NCI-H2196 treated with DMSO at 0.1 percent for 48 hours (cell line): ENCODE results near the gene SLC22A16.
"Not testable (repeated sequence)": the region's sequence is repeated elsewhere in the genome, so short reads cannot be mapped to it uniquely, and the experiment has no call there.

Source experiments
- DNase-seq: peaks from one replicate; lab custom pipeline; 2025; ENCODE audit not compliant: unreplicated experiment; lab: John Stamatoyannopoulos, UW

Gene SLC22A16, protein sequence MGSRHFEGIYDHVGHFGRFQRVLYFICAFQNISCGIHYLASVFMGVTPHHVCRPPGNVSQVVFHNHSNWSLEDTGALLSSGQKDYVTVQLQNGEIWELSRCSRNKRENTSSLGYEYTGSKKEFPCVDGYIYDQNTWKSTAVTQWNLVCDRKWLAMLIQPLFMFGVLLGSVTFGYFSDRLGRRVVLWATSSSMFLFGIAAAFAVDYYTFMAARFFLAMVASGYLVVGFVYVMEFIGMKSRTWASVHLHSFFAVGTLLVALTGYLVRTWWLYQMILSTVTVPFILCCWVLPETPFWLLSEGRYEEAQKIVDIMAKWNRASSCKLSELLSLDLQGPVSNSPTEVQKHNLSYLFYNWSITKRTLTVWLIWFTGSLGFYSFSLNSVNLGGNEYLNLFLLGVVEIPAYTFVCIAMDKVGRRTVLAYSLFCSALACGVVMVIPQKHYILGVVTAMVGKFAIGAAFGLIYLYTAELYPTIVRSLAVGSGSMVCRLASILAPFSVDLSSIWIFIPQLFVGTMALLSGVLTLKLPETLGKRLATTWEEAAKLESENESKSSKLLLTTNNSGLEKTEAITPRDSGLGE

DNA sequence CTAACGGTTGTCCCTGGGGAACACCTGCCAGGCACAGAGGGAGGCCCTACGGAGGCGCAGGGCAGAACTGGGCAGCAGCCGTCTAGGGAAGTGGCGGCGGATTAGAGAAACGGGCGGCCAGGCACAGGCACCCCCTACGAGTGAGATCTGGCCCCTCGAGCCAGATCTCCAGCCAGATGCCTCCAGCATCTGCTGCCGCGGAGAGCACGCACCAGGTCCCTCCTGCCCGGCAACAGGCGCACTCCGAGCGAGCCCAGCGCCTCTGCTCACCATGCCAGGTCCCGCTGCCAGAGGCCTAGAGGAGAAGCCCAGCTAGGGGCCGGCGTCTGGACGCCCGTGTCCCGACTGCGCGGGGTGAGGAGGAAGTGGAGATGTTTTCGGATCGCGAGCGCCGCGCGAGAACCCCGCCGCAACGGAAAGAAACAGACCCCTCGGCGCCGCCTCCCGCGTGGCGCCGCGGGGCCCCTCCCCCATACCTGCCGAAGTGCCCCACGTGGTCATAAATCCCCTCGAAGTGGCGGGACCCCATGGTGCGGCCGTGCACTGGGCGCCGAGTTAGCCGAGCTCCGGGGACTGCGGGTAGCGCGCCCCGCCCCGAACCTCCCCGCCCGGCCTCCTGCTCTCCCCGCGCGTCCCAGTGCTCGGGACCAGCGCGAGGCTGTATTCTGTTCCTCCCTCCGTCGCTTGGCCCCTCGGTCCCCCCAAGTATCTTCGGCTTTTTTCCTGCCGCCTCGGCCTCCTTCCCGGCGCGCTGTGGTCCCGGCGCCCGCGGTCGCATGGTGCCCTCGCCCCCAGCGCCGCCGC is at the start of gene SLC22A16:
TSS of gene SLC22A16 (minus strand) at position 568 of the 804 bp plus-strand sequence. CDS start at position 529, 39 bp downstream.
- no peak for DNase-seq

DNA sequence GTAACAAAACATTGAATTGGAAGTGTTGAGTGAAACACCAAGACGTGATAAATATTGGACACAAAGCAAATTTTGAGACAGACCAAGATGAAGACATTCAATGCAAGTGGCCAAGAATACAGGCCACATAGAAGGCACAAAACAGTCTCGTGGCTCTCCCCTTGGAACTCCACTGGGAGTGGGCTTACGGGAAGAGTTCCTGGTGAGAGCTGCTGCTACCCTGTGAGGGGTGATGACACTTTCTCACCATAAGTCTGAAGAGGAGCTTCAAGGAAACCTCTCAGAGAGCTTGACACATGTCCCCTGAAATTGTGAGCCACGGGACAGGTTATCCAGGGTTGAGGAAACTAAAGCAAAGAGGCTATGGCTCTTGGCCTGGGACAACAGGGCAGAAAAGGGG is 48.6 kb upstream of the SLC22A16 start:
- DNase-seq, result no peak

DNA sequence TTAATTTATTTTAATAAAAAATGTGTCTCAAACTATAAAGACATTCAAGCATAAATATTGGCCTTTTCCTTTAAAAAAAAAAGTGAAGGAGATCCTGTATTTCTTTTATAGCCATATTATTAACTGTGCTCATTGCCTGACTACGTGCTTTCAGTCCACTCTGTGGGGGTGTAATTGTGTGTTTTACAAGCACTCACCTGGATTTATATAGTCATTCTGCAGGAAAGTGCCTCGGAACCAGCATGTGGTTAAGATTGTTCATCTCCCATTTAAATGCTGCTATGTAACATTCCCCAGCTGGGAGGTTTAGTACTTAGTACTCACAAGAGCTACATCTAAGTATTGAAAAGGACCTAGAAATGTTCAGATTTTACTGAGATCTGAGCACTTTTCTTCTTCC is 47.9 kb upstream of the SLC22A16 start:
- no peak for DNase-seq

DNA sequence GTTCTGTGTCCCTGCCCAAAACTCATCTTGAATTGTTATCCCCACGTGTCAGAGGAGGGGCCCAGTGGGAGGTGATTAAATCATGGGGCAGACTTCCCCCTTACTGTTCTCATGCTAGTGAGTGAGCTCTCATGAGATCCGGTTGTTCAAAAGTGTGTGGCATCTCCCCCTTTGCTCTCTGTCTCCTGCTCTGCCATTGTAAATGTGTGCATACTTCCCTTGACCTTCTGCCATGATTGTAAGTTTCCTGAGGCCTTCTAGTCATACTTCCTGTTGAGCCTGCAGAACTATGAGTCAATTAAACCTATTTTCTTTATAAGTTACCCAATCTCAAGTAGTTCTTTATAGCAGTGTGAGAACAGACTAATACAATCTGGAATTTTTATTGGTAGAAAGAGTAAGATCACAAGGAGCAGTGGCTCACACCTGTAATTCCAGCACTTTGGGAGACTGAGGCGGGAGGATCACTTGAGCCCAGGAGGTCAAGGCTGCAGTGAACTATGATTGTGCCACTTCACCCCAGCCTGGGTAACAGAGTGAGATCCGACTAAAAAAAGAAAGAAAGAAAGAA is 47.1 kb upstream of the SLC22A16 start:
- DNase-seq, result no peak

DNA sequence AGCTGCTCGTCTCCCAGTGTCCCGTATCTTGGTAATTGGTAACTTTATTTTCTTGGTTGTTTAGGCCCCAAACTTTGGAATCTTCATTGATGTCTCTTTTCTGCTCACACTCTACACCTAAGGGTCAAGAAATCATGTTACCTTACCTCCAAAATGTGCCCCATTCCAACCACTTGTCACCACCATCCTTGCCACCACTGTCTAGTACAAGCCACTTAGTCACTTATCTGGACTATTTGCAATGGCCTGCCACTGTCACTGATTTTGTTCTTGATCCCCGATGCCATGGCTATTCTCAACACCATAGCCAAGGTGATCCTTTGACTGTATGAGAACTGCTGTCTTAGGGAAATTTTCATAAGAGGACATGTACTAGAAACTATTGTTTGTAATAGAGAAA is 46.0 kb upstream of the SLC22A16 start:
- no peak for DNase-seq

DNA sequence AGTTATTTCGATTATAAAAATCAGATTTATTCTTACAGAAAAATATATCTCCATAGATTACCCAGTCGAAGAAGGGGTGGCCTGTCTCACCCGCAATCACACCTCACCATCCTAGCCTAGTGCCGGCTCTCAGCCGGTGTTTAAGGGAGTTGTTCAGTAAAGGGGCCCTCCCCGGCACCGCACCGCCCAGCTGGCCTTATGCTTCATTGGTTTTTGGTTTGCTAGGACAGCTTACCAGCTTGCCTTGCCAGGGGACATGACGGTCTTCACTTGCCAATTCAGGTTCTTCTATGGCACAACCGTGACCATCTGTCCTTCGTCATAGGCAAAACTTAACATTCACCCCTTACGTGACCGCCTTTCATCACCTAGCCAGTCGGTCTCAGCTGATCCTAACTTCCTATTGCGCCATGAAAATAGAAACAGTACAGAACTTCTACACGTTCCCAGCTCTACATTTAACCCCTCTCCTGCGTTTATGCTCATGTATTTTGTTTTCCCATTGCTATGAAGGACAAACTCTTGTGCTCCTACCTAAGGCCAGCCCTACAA is 44.7 kb upstream of the SLC22A16 start:
- DNase-seq, result no peak

DNA sequence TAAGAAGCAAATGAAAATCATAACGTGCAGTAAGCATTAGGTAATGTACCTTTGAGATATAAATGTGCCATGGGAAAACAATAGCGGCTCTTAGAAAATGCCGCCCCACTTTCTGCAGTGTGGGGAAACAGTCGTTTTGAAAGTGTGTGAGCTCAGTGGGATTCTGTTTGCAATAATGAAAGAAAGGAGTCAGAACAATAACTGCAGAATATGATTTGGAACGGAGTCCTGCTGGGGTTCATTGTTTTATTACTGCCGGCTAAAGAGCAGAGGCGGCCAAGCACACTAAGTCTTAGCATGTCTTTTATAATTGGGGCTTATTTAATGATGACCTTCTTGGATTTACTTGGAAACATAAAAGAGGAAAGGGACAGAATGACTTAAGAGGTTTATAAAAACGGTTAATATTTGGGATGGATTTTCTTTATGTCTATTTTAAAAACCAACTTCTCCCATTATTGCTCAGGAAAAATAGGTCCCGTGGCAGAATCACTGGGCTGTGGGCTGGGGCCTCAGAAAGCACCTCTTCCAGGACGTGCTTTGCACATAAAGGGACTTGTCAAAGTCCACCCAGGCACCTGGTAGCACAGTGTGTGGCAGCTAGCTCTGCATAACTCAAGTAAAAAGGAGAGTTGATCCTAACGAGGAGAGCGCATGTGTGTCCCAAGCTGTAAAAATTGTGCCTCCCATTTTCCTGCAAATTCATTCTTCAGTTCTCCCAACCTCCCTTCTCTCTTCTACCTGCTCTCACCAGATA is 44.0 kb upstream of the SLC22A16 start:
- DNase-seq, result no peak

DNA sequence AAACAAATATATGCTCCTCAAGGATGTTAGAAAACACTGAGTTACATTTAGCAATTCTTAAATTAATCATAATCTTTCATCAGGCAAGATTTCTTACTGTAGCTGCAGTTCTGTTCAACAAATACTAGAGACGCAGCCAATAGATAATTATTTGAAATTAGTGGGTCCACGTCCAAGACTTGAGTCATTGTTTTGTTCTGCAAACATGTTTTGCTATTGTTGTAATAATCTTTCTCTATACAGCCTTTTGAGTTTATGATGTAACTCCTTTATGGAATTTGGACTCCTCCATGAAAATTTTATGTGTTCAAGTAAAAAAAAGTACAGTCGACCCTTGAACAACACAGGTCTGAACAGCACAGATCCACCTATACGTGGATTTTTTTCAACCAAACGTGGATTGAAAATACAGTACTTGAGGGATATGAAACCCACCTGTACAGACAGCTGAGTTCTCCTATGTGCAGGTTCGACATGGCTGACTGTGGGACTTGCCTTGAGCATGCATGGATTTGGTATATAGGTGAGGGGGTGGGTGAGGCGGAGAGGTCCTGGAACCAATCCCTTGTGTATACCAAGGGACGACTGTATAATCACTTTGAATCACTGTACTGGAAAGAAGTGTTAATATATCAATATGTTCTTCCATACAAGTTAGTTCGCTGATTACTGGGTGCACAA is 41.3 kb upstream of the SLC22A16 start:
- DNase-seq, result no peak

DNA sequence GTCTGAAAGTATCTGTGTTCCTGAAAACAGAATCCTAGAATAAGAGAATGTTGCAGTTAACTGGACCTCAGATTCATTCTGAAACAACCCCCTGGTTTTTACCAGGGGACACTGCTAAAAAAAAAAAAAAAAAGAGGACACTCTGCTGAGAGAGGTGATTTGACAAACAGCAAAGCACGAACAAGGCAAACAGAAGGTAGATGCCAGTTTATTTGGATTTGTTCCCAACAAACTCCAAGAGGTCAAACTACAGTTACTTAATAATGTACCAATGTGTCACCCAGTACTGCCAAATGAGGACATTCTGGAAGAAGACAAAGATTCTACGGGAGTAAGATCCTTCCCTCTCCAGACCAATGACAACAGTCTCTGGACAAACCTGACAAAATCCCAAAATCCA is 40.6 kb upstream of the SLC22A16 start:
- no peak for DNase-seq

DNA sequence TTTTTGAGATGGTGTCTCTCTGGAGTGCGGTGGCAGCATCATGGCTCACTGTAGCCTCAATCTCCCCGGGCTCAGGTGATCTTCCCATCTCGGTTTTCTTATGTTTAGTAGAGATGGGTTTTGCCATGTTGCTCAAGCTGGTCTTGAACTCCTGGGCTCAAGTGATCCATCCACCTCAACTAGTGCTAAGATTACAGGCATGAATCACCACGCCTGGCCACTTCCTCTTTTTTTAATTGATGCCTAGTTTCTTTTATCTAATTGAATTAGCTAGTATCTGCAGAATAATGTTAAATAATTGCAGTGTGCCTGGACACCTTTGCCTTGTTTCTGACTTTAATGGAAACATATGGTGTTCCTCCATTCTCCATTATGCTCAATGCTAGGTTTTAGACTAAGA is 38.4 kb upstream of the SLC22A16 start:
- no peak for DNase-seq

DNA sequence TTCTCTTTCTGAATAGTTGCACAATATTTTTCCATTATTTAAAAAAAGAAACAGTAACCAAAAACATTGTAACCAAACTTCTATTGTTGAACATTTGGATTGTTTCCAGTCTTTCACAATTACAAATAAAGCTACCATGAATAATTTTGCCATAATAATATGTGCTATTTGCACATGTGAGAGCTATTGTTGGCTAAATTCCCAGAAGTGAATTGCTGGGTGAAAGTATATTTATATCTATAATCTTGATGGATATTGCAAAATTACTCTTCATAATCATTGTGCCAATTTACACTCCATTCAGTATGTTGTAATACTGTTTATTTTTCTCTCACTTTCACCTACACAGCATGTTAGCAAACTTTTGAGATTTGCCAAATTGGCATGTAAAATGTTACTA is 36.6 kb upstream of the SLC22A16 start:
- DNase-seq, result no peak

DNA sequence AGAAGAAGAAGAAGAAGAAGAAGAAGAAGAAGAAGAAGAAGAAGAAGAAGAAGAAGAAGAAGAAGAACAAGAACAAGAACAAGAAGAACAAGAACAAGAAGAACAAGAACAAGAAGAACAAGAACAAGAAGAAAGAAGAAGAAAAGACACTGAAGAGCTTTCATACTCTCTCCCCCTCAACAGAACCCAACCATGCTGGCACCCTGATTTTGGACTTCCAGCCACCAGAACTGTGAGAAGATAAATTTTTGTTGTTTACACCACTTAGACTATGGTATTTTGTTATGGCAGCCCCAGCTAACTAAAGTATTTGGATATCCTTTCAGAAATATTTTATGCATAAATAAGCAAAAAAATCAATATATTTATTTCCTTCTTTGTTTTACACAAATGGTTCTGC is 36.1 kb upstream of the SLC22A16 start:
- DNase-seq, result not testable (repeated sequence)

DNA sequence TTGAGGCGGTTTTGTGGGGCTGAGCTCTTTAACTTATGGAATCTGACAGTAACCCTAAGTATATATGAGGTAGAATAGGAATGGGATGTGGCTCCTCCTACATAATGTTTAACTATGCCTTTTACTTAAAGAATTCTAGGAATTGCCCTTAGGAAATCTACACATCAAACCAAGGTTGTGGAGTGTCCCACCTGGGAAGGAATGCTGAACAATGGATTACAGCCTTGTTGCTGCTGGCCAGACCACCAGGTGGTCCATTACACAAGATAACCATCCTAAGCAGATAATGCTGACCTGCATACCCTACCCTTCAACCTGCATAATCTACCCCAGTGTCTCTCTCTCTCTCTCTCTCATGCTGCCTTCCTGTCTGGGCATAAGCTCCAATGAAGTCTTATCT is 35.0 kb upstream of the SLC22A16 start:
- no peak for DNase-seq

DNA sequence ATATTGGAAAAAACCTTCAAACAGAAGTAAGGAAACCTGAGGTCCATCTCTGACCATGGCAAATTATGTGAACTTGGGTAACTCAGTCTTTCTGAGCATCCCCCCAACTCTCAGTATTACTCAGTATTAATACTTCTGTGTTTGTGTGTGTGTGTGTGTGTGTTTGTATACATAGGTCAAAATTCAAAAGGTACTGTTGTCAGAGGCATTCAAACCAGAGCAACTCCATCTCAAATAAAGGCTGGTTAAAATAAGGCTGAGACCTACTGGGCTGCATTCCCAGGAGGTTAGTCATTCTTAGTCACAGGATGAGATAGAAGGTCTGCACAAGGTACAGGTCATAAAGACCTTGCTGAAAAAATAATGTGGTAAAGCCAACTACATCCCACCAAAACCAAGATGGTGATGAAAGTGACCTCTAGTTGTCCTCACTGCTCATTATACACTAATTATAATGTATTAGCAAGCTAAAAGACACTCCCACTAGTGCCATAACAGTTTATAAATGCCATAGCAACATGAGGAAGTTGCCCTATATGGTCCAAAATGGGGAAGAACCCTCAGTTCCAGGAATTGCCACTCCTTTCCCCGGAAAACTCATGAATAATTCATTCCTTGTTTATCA is 33.3 kb upstream of the SLC22A16 start:
- DNase-seq, result no peak

DNA sequence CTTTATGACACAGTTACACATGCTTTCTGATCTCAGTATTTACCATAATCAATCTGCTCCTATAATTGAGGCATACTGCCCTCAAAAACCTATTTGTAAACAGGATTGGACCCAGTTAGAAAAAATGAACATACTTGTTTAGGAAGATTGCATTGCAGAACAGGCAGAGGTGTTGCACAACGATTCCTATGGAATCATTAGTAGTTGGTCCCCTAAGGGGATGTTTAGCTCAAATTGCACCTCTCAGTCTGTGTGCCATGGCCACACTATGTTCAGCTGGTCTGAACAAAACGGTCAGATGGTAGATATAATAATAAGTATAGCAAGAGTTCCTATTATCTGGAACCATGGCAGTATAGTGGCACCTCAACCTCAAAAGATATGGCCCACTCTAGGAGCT is 28.5 kb upstream of the SLC22A16 start:
- not testable (repeated sequence) for DNase-seq

DNA sequence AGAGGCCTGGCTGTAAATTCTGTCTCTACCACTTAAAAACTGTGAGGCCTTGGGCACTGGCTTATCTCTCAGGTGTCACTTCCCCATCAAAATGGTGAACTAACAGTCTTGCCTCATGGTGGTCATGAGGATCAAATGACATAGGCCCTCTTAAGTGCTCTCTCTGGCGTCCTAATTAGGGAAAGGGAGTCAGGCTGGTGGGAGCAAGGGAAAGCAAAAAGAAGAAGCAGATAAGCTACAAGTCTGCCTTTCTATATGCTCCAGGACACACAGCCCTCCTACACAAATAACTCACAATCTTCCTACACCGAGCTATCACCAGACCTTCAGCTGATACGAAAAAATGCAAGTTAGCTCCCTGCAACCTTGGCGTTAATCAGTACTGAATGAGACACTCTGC is 19.5 kb upstream of the SLC22A16 start:
- no peak for DNase-seq

DNA sequence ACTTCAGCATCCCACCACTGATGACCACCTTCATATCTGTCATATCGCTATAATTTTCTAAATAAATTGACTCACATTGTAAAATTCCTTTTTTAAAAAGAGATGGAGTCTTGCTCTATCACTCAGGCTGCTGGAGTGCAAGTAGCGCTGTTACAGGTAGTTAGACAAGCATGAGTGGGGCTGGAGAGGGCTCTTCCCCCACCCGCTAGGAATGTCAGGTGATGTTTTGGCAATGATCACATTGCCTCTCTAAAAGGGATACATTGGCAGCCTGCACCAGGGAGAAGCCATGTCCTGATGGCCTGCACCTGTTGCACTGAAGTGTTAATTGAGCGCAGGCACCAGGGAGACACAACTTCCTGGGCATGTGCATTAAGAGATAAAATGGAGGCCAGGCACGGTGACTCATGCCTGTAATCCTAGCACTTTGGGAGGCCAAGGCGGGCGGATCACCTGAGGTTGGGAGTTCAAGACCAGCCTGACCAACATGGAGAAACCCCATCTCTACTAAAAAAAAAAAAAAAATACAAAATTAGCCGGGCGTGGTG is 16.9 kb upstream of the SLC22A16 start:
- peak; percentile 89 for DNase-seq

DNA sequence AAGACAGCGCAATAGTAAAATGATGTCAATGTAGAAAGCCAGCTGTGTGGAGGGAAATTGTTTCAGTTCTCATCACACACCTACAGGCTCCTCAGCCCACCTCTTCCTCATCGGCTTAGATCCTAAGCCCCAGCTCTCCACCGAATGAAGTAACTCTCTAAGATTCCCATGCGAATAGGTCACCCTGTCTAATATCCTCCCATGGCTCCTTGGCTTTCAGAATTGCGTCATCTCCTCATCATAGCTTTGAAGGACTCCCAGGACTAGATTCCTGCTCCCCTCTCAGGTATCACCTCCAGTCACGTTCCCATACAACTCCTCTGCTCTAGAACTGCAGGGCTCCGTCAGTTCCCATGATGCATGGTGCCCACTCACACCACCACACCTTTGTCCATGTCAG is 16.2 kb upstream of the SLC22A16 start:
- DNase-seq, result no peak

DNA sequence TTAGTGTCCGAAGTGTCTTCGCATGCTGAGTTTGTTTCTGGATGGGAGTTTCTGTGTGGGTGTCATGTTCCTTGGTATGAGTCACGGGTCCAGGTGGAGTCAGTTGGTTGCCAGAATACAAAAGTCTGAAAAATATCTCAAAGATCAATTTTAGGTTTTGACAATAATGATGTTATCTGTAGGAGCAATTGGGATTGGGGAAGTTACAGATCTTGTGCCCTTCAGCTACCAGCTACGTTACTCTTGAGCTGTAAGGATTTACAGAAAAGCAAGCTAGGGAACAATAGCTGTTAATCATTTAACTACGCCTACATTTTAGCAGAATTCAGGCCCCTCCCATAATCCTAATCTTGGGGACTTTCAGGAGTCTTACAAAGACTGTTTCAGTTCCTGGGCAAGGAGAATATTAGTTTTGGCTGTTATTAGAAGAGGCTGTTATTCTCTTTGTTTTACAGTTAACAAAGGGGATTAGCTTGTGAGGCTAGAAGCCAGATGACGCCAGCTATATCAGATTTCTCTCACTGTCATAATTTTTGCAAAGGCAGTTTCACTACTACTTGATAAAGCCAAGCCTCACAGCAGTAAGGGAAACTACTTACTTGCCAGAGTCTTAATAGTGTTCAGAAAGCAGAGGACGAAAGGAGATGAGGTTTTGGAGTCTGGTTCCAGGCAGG is 15.4 kb upstream of the SLC22A16 start:
- peak; percentile 48 for DNase-seq
